K562 (cell line): ENCODE results near the gene BLVRA. TPM values are rescaled to one million over a fixed set of nuclear protein-coding genes. Genes with fewer than 3 reads are reported as not detected.

Source experiments
- ATAC-seq: fragments of 200-7000 bp; cut with Tn5 transposase; 3 replicates; pipeline ENCODE4 v1.9.1; 2020; ENCODE audit warnings: moderate library complexity
- BruUV-seq: library from RNA; stranded (reverse); fragments of 400-500 nt; replicated peaks from 2 replicates; lab custom pipeline; 2021; lab: Mats Ljungman, UMichigan
- CTCF ChIA-PET: fragments of 300-600 bp; formaldehyde crosslinking; extraction: SDS; loops from one replicate; lab custom pipeline; 2021; ENCODE audit warnings: low intra/inter-chr PET ratio; lab: Yijun Ruan, JAX
- POLR2A ChIA-PET: fragments of 300-600, 350-650 bp; sonication (Branson Sonifier 250); formaldehyde crosslinking; extraction: SDS; loops from one replicate; lab custom pipeline; 2021; ENCODE audit warnings: antibody characterized with exemption, inconsistent platforms; lab: Yijun Ruan, JAX
- DNase-seq, 4 experiments: peaks; one replicate each; pipeline versions ENCODE4 v3.0.0 to v3.0.0-alpha.2; 2011 to 2018; ENCODE audit warnings: low spot score in 3 of 4, mixed read lengths in 3 of 4; ENCODE audit errors: extremely low read depth in 1 of 4
- FAIRE-seq: peaks from 2 replicates; lab custom pipeline; 2011; peaks lifted over from hg19 to GRCh38; lab: Jason Lieb, UNC
- H2AFZ ChIP-seq: 2 replicates; pipeline ENCODE4 v1.6.0; 2011; ENCODE audit warnings: low read depth, low read length, control low read depth, inconsistent platforms
- H3K27ac ChIP-seq: fragments of 200-600 bp; 3 replicates; pipeline ENCODE4 v1.8.0; 2011; ENCODE audit warnings: low read depth, mild to moderate bottlenecking, control low read depth, inconsistent platforms, low read length, moderate library complexity, mixed read lengths; ENCODE audit errors: extremely low read depth
- H3K27me3 ChIP-seq, 2 experiments: fragments of 300-600 bp in 1 of 2; 2 replicates in 1 of 2; 3 replicates in 1 of 2; pipeline versions ENCODE4 v1.6.0 to v1.8.0; 2011; ENCODE audit warnings: inconsistent platforms in 2 of 2, low read length in 2 of 2, mild to moderate bottlenecking in 1 of 2, mixed read lengths in 1 of 2, moderate library complexity in 1 of 2; ENCODE audit not compliant: control insufficient read depth in 2 of 2, insufficient read depth in 2 of 2
- H3K36me3 ChIP-seq: fragments of 300-600 bp; 3 replicates; pipeline ENCODE4 v1.8.0; 2011; ENCODE audit warnings: mild to moderate bottlenecking, low read length, inconsistent platforms; ENCODE audit not compliant: control insufficient read depth, insufficient read depth
- H3K4me1 ChIP-seq, 2 experiments: fragments of 200-600 bp in 1 of 2; replicated peaks in 1 of 2; 2 replicates in 1 of 2; 3 replicates in 1 of 2; pipeline versions ENCODE4 v1.5.1 to v1.8.0; 2011; ENCODE audit warnings: inconsistent platforms in 2 of 2, low read length in 2 of 2, mild to moderate bottlenecking in 1 of 2, mixed read lengths in 1 of 2, moderate library complexity in 1 of 2; ENCODE audit not compliant: control insufficient read depth in 2 of 2, insufficient read depth in 2 of 2
- H3K4me2 ChIP-seq: 2 replicates; pipeline ENCODE4 v1.6.1; 2011; ENCODE audit warnings: low read length, control low read depth, inconsistent platforms, mixed read lengths; ENCODE audit not compliant: insufficient read depth
- H3K4me3 ChIP-seq: fragments of 200-600 bp; sonication (generic), shearing (Covaris generic); 2 replicates; pipeline ENCODE4 v1.5.1; 2016; ENCODE audit warnings: control low read depth, inconsistent platforms
- H3K79me2 ChIP-seq: fragments of 200-600 bp; 3 replicates; pipeline ENCODE4 v1.8.0; 2011; ENCODE audit warnings: low read length, inconsistent platforms; ENCODE audit not compliant: control insufficient read depth, insufficient read depth
- H3K9ac ChIP-seq, 2 experiments: 2 replicates each; pipeline versions ENCODE4 v1.6.0 to v1.6.1; 2011; ENCODE audit warnings: low read depth in 2 of 2, low read length in 2 of 2, control low read depth in 1 of 2, inconsistent platforms in 1 of 2, mild to moderate bottlenecking in 1 of 2, mixed read lengths in 1 of 2; ENCODE audit not compliant: insufficient read depth in 1 of 2
- H3K9me1 ChIP-seq: one replicate; pipeline ENCODE4 v1.6.0; 2011; ENCODE audit warnings: inconsistent platforms, mild to moderate bottlenecking, low read length, moderate library complexity; ENCODE audit not compliant: control insufficient read depth, insufficient read depth
- H3K9me3 ChIP-seq: replicated peaks from 2 replicates; pipeline ENCODE4 v1.5.1; 2011; ENCODE audit warnings: low read depth, low read length, inconsistent platforms; ENCODE audit not compliant: control insufficient read depth, insufficient read depth
- H4K20me1 ChIP-seq: replicated peaks from 2 replicates; pipeline ENCODE4 v1.6.1; 2011; ENCODE audit warnings: low read length, inconsistent platforms, mixed read lengths; ENCODE audit not compliant: control insufficient read depth, insufficient read depth
- CHD4 ChIP-seq: fragments of 200-600 bp; sonication (generic); IDR thresholded peaks from 3 replicates; pipeline ENCODE4 v1.6.1; 2012; ENCODE audit warnings: low read depth, mild to moderate bottlenecking, mixed read lengths, low read length, inconsistent platforms; ENCODE audit not compliant: insufficient read depth, insufficient replicate concordance, poor library complexity, severe bottlenecking
- DMBX1 ChIP-seq: fragments of 250-450 bp; sonication (Bioruptor Pico); IDR thresholded peaks from 2 replicates; pipeline ENCODE4 v1.8.0; 2022; ENCODE audit warnings: inconsistent platforms, mild to moderate bottlenecking, moderate library complexity, borderline replicate concordance
- GATA2 ChIP-seq: sonication (generic); formaldehyde crosslinking; IDR thresholded peaks from 2 replicates; pipeline ENCODE4 v1.4.0; 2020; ENCODE audit warnings: mild to moderate bottlenecking, missing genetic modification reagents
- GTF2E2 ChIP-seq: fragments of 200-800 bp; sonication (Bioruptor generic); IDR thresholded peaks from 2 replicates; pipeline ENCODE4 v1.6.1; 2016; ENCODE audit warnings: missing genetic modification characterization, missing compliant biosample characterization
- HCFC1 ChIP-seq: IDR thresholded peaks from 2 replicates; pipeline ENCODE4 v1.6.1; 2012; ENCODE audit warnings: low read depth, low read length, improper control_type of control experiment
- KDM1A ChIP-seq, 2 experiments: fragments of 450-650 bp; IDR thresholded peaks; 2 replicates each; pipeline ENCODE4 v1.6.1; 2016; ENCODE audit warnings: mild to moderate bottlenecking in 2 of 2
- NELFE ChIP-seq: IDR thresholded peaks from 2 replicates; pipeline ENCODE4 v1.6.1; 2011; ENCODE audit warnings: mild to moderate bottlenecking; ENCODE audit not compliant: insufficient read depth, insufficient read length
- RFX1 ChIP-seq: fragments of 450-650 bp; IDR thresholded peaks from 2 replicates; pipeline ENCODE4 v1.6.1; 2016; ENCODE audit warnings: mild to moderate bottlenecking, moderate library complexity
- SMAD4 ChIP-seq: fragments of 250-450 bp; sonication (Bioruptor Pico); conservative IDR thresholded peaks from 2 replicates; pipeline ENCODE4 v1.8.0; 2021; ENCODE audit warnings: inconsistent platforms, mild to moderate bottlenecking, moderate library complexity
- SP2 ChIP-seq: IDR thresholded peaks from 2 replicates; pipeline ENCODE4 v1.6.1; 2011; ENCODE audit warnings: mild to moderate bottlenecking, low read depth, low read length, moderate library complexity; ENCODE audit not compliant: poor library complexity, severe bottlenecking; ENCODE audit errors: extremely low read depth
- YBX1 ChIP-seq: fragments of 450-650 bp; IDR thresholded peaks from 2 replicates; pipeline ENCODE4 v1.7.1; 2016; ENCODE audit warnings: mild to moderate bottlenecking
- ZBTB17 ChIP-seq: fragments of 450-650 bp; formaldehyde crosslinking; IDR thresholded peaks from 2 replicates; pipeline ENCODE4 v1.4.0; 2020; ENCODE audit warnings: mild to moderate bottlenecking
- ZKSCAN8 ChIP-seq: fragments of 200-800 bp; sonication (Bioruptor generic); IDR thresholded peaks from 2 replicates; pipeline ENCODE4 v1.6.1; 2016; ENCODE audit warnings: missing genetic modification characterization, missing compliant biosample characterization
- ZNF512 ChIP-seq: IDR thresholded peaks from 2 replicates; pipeline ENCODE4 v1.6.1; 2016; ENCODE audit warnings: missing genetic modification characterization, missing compliant biosample characterization
- WGBS: fragments of 100-300 bp; shearing (Covaris generic); methylation state at CpG from one replicate; pipeline ENCODE4 v1.1.6; 2016; ENCODE audit warnings: low coverage, mixed read lengths; ENCODE audit not compliant: insufficient coverage; ENCODE audit errors: missing lambda C conversion rate; 5-methylcytosine and 5-hydroxymethylcytosine counted together
- in situ Hi-C: fragments of 300-500 bp; cut with MboI; formaldehyde crosslinking; loops from 4 replicates; pipeline ENCODE4 v1.15.0; 2018; ENCODE audit warnings: inconsistent platforms, mixed read lengths
- intact Hi-C: fragments of 100-400 bp; cut with micrococcal nuclease; formaldehyde crosslinking; loops from 2 replicates; pipeline ENCODE4 v1.14.2; 2022
- polyA plus RNA-seq, 8 experiments: library from polyadenylated mRNA; depleted of rRNA in 4 of 8; stranded (reverse) in 5 of 8; unstranded in 3 of 8; fragments of >200 nt; fragmentation: Nextera tagmentation in 2 of 8; fragmentation: Illumina TruSeq in 1 of 8; extraction: Ambion mirVana in 2 of 8; extraction: Trizol in 1 of 8; gene quantifications; 2 replicates each; pipeline versions ENCODE4 v1.2.1 to v1.2.3, GENCODE V29; 2011 to 2014; ENCODE audit warnings: inconsistent platforms in 1 of 8, missing spikeins in 1 of 8
- total RNA-seq, 7 experiments: library from RNA; depleted of rRNA in 6 of 7; stranded (reverse); fragments of >200 nt in 6 of 7; fragmentation: Illumina TruSeq in 2 of 7; extraction: Trizol in 2 of 7; gene quantifications; 2 replicates each; pipeline versions ENCODE4 v1.2.1 to v1.2.3, GENCODE V29; 2011 to 2021; ENCODE audit warnings: low replicate concordance in 1 of 7

Gene BLVRA
- total and polyA plus RNA-seq, 9 of the 15 experiments (the other 6 are each of a cell fraction or from before 2014, with no cell fraction given) = 48.5 to 147 (median 61.5) TPM

GRCh38 chr7:43844257-43844656, 85.8 kb downstream of the BLVRA start:
- no peak overlapping the region for H2AFZ ChIP-seq
- intact Hi-C loops = no loop called here
- ATAC-seq = no peak
- 5% methylated on average over 2 of the region's 2 CpGs for WGBS
- no peaks in the 10 kb centered on the region for H3K79me2 ChIP-seq
- TF ChIP-seq HCFC1 (no peak), KDM1A (IDR thresholded peaks at IDR 0.05) (no peak), RFX1 (no peak), YBX1 (no peak), GTF2E2 (tag) (no peak)
- TF ChIP-seq, all 486 proteins: peak for 0
- Histone ChIP-seq H3K4me1 (no peaks in the 10 kb centered on the region), H3K9me3 (no peaks in the 10 kb centered on the region), H3K4me3 (no peak overlapping the region), H3K27ac (no peak overlapping the region), H3K36me3 (no peaks in the 10 kb centered on the region), H3K27me3 (no peaks in the 10 kb centered on the region), H3K4me2 (no peak overlapping the region), H4K20me1 (no peaks in the 10 kb centered on the region), H3K9me1 (no peaks in the 10 kb centered on the region), H3K9ac (no peak overlapping the region)
- DNase-seq (no peak), FAIRE-seq (no peak)
- ChIA-PET POLR2A (interaction anchor here (0.7 to 1.4 kb wide), 3 partner anchors 16 to 262 kb away, joined by 3 to 4 read pairs (median 3); partner anchors contain the start of gene STK17A), CTCF (no interaction called here)
- in situ Hi-C loops = loop anchor here (25.0 kb wide), 1 partner anchor 1907 kb away; no protein-coding TSS in a partner anchor
- BruUV-seq = no TSS peak

GRCh38 chr7:43844662-43845061, 86.2 kb downstream of the BLVRA start:
- Histone ChIP-seq H3K9ac (no peak overlapping the region), H3K4me2 (no peak overlapping the region), H3K9me3 (no peaks in the 10 kb centered on the region), H3K27me3 (no peaks in the 10 kb centered on the region), H3K4me3 (no peak overlapping the region), H3K4me1 (no peaks in the 10 kb centered on the region), H3K27ac (no peak overlapping the region), H4K20me1 (no peaks in the 10 kb centered on the region), H3K79me2 (no peaks in the 10 kb centered on the region), H2AFZ (no peak overlapping the region), H3K9me1 (no peaks in the 10 kb centered on the region), H3K36me3 (no peaks in the 10 kb centered on the region)
- TF ChIP-seq NELFE = no peak
- TF ChIP-seq DMBX1 (CRISPR knock-in tag) = no peak
- no peak for TF ChIP-seq ZNF512 (tag)
- TF ChIP-seq GATA2 = no peak
- TF ChIP-seq SMAD4 = no peak
- TF ChIP-seq SP2 = no peak
- TF ChIP-seq ZKSCAN8 (CRISPR knock-in tag) = no peak
- no peak for TF ChIP-seq ZBTB17
- no peak for TF ChIP-seq CHD4
- BruUV-seq = no TSS peak
- no peak for FAIRE-seq
- no peak for DNase-seq
- WGBS = 0% methylated on average over 2 of the region's 2 CpGs
- no peak for ATAC-seq
- intact Hi-C loops (no loop called here), in situ Hi-C loops (loop anchor here (25.0 kb wide), 1 partner anchor 1907 kb away; no protein-coding TSS in a partner anchor)
- ChIA-PET CTCF (no interaction called here), POLR2A (interaction anchor here (0.8 to 1.4 kb wide), 2 partner anchors 16 to 262 kb away, joined by 3 to 4 read pairs; partner anchors contain the start of gene STK17A)
